ENCODE data around the gene CDKN2B-AS1.

CDKN2B-AS1 gene

DNA sequence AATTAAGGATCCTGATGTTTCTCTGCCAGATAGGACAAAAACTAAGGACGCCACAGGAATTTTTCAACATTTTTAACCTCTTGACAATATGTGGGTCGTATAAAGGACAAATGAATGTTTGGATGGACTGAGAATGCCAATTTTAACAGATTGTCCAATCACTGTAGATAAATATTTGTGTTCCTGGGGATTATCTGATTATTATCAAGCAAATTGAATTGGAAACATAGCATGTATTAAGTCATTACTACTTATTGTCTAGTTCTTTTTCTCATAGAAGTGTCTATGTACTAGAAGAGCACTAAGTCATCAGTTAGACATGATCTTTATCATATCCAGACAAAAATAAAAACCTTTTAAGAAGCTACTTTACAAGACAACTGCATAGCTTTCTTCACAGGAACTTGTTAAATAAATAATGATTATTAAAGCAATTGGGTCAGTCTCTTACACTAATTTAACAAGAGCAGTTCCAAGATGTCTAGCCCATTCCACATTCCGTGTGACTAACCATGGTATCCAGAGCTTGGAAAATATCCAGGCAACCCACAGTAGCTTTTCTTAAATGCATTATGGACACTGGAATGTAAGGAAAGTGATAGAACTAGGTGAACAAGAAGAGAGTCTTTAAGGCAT, 142.0 kb downstream of the CDKN2B-AS1 start:
- TF ChIP-seq GATA2 (IDR thresholded peaks at IDR 0.05; ENCODE audit: low read depth, low read length) = no peak

DNA sequence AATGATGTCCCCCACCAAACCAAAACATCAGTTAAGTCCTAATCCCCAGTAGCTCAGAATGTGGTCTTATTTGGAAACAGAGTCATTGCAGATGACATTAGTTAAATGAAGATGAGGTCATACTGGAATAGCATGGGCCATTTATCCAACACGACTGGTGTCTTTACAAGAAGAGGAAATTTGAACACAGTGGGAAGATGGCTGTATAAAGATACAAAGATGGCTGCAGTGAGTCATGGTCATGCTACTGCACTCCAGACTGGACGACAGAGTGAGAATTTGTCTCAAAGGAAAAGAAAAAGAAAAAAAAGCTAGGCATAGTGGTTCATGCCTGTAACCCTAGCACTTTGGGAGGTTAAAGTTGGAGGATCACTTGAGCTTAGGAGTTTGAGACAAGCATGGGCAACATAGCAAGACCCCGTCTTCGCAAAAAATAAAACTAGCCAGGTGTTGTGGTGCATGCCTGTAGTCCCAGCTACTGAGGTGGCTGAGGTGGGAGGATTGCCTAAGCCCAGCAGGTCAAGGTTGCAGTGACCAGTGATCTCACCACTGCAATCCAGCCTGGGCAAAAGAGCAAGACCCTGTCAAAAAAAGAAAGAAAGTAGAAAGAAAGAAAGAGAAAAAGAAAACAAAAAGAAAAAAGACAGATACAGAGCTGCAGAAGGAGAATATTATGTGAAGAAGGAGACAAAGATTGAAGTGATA, 144.5 kb downstream of the CDKN2B-AS1 start:
- TF ChIP-seq GATA3 (IDR thresholded peaks at IDR 0.05; ENCODE audit: low read depth, low read length) (no peak), GATA2 (IDR thresholded peaks at IDR 0.05; ENCODE audit: low read depth, low read length) (no peak)

DNA sequence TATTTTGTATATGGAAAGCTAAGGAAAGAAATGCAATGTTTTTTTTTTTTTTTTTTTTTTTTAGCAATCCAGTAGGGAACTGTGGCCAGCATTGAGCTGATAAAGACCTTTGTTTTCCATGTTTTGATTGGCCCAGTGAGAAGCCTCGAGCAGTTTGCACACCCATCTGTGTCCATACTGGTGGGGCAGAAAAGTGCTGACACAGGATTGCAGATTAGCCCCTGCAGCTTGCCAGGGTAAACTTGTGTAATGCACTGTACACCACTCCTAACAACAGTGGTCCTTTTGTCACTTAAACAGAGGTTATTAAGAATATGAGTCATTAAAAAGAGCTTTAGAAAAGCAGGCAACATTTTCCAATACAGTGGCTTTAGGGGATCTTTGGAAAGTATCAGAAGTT, 147.3 kb downstream of the CDKN2B-AS1 start:
- TF ChIP-seq GATA2 (IDR thresholded peaks at IDR 0.05; ENCODE audit: low read depth, low read length) (no peak), GATA3 (IDR thresholded peaks at IDR 0.05; ENCODE audit: low read depth, low read length) (no peak)

DNA sequence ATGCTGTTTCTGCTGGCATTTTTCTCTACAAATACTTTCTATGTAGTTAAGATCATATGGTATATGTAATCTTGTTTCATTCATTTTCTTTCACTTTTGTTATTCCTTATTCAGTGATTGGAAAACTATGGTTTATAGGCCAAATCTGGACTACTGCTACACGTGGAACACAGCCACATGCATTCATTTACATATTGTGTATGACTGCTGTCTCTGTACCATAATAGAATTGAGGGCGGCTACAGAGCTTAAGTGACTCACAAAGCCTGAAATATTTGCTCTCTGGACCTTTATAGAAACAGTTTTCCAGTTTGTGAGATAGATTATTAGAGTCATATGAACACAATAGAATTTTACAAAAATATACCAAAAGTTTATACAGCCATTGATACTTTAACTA, 148.1 kb downstream of the CDKN2B-AS1 start:
- TF ChIP-seq GATA2 (IDR thresholded peaks at IDR 0.05; ENCODE audit: low read depth, low read length) (no peak), GATA3 (IDR thresholded peaks at IDR 0.05; ENCODE audit: low read depth, low read length) (no peak)

DNA sequence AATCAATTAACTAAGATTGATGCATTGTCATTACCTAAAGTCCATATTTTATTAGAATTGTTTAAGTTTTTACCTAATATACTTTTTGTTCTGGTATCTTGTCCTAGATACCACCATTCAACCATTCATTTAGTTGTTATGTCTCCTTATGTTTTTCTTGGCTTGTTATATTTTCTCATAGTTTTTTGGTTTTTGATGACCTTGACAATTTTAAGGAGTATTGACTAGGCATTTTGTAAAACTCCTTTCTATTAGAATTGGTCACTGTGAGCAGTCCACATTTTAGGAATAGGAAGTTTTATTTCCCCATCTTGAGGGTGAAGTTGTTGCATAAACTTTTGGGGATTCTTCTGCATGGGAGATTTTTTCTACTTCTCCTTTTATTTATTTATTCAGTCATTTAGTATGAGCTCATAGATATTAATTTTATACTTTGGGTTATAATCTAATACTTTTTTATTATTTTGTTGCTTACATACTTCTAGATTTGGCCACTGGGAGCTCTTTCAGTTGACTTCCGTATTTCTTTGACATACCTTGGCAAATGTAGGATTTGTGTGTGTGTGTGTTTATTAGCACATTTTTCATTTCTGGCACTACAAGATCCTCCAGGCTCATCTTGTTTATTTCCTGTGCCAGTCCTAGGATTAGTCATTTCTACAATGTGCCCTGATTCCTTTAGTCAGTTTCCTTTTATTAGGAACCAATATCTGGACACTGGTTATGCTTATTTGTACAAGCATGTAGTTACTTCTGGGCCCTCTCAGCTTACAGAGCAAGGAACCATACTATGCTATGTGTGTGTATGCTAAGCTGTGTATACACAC, 149.4 kb downstream of the CDKN2B-AS1 start:
- TF ChIP-seq GATA3 (IDR thresholded peaks at IDR 0.05; ENCODE audit: low read depth, low read length) (no peak), GATA2 (IDR thresholded peaks at IDR 0.05; ENCODE audit: low read depth, low read length) (no peak)

DNA sequence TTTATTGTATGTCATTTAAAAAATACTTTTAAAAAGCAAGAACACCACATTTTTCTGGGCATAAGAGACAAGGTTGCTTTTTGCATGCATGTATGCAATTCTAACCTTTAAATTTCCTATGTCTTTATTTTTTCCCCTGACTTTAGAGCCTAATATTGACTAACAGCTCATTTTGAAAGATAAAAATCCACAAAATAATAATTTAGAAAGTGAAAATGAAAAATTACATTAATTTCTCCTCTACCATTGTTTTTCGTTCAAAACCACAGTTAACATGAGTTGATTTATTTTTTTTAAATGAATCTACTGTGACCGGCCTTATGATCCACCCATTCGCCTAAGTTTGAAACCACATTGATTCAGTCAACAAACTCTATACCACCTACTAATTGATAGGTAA, 152.0 kb downstream of the CDKN2B-AS1 start:
- TF ChIP-seq GATA3 (IDR thresholded peaks at IDR 0.05; ENCODE audit: low read depth, low read length) (no peak), GATA2 (IDR thresholded peaks at IDR 0.05; ENCODE audit: low read depth, low read length) (no peak)

DNA sequence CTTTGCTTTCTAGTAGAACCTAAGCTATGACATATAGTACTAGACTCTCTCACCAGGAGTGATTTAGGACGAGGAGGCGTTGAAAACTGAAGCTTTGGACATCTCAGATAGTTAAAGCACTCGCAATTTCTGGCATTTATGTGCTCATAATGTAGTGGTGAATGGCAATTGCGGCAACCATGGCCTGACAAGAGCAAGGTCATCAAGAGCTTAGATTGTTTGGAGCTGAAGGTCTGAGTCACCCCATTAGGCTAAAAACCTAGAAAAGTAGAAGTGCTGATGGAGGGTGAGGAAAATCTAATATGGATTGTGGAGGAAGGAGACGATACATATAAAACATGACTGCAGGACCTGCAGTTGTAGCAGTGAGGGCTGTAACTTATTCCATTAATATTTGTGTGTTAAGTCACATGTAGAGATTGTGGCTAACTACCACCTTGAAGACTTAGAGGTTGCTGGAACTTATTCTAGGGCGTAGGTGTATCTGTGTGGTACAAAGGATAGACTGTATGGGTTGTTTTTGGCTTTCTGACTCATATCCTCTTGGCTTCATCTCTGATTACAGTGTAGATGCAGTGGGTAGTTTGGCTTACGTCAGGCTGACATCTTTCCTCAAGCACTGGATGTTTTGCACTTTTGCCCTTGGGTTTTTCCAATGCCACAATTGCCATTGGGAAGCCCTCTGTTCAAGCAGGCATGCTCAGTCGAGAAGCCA, 153.4 kb downstream of the CDKN2B-AS1 start:
- TF ChIP-seq GATA3 (IDR thresholded peaks at IDR 0.05; ENCODE audit: low read depth, low read length) (no peak), GATA2 (IDR thresholded peaks at IDR 0.05; ENCODE audit: low read depth, low read length) (no peak)

DNA sequence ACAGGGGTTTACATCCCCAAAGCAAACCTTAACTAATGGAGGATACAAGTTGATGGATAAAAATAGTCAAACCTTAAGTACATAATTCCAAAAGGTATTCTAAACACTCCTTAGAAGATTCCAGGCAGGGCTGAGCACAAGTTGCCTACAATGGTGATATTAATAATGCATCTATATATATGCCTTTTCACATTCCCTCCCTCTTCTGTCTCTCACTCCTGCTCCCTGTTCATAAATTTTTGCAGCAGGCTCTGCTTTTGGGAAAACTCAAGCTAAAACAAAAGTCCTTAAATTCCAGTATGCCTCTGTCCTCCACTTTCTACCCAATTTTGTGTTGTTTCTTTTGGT, 153.9 kb downstream of the CDKN2B-AS1 start:
- TF ChIP-seq GATA2 (IDR thresholded peaks at IDR 0.05; ENCODE audit: low read depth, low read length) (no peak), GATA3 (IDR thresholded peaks at IDR 0.05; ENCODE audit: low read depth, low read length) (no peak)

DNA sequence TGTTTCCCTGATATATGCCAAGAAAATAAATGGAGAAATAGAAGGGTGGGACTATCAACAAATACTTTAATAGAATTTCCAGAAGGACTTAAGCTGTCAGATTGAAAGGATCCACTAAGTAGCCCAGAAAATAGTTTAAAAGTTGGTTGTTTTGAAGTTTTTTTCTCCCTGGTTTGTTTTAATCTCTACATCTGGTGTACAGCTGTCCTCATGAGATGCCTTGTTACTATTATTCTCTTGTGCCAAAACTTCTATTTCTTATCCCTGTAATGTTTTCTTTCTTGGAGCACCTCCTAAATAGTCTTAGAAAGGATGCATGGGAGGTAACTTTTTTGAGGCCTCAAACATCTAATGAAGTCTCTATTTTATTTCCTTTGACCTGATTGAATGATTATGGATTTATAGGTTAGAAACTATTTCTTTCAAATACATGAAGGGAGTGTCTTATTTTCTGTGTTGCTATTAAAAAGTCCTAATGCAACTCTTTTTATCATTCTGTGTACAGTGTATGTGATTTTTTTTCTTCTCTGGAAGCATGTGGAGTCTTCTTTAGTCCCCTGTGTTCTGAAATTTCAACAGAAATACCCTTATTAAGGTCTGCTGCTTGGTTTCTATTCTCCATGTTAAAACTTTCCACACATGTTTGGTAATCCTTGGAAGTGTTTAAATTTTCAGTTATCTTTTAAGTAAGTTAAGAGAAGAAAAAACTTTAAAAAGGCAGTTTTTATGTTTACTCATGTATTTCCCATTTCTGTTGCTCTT, 154.5 kb downstream of the CDKN2B-AS1 start:
- TF ChIP-seq GATA2 (IDR thresholded peaks at IDR 0.05; ENCODE audit: low read depth, low read length) (no peak), GATA3 (IDR thresholded peaks at IDR 0.05; ENCODE audit: low read depth, low read length) (no peak)

DNA sequence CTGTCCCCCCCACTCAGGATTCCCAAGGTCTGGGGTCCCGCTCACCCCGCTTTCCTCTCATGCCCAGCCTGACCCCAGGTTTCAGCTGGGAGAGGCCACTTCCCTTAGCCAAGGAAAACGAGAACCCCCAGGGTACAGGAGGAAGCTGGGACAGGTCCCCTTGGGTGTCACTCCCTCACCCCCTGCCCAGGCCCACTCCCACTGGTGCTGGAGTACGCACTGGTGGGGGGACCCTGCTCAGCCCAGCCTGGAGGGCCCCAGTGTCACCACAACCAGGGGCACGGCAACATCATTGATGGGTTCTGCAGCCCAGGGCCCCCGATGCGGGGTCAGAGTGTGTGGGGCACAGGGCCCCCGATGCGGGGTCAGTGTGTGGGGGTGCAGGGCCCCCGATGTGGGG, 159.5 kb downstream of the CDKN2B-AS1 start:
- no peak for TF ChIP-seq GATA2 (IDR thresholded peaks at IDR 0.05; ENCODE audit: low read depth, low read length)
- TF ChIP-seq GATA3 (IDR thresholded peaks at IDR 0.05; ENCODE audit: low read depth, low read length) = no peak

DNA sequence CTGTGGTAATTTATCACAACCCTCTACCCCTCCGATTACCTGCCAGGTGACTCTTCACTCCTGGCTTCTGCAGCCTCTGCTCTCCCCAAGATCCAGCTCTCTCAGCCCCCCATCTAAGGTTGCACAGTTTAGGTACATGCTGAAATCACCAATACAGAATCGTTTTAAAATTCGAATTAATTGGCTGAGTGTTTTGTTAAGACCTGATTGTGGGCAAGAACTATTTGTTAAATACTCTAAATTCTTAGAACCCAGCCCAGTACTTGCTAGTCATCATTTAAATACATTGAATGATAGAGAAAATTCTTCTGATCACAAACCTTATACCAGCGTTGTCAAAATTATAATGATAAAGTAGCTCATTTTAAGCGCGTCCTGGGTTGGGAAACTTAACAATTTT, 162.0 kb downstream of the CDKN2B-AS1 start:
- TF ChIP-seq GATA2 (IDR thresholded peaks at IDR 0.05; ENCODE audit: low read depth, low read length) = no peak

DNA sequence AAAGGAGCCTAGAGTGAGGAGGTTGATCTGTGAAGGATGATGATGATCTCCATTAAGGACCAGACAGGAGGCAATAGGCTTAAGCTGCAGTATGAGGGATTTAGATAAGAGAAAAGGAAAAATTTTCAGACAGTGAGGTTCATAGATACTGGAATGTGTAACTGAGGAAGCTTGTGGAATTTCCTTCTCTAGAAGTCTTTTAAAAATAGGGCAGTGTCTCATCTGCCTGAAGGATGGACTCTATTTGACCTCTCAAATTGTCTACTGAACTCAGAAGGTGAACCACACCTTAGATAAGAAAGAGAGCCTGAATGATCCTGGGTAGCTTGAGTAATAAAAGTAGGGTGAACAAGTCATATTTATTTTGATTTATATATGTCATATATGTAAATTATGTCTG, 162.7 kb downstream of the CDKN2B-AS1 start:
- no peak for TF ChIP-seq GATA2 (IDR thresholded peaks at IDR 0.05; ENCODE audit: low read depth, low read length)
- TF ChIP-seq GATA3 (IDR thresholded peaks at IDR 0.05; ENCODE audit: low read depth, low read length) = no peak

DNA sequence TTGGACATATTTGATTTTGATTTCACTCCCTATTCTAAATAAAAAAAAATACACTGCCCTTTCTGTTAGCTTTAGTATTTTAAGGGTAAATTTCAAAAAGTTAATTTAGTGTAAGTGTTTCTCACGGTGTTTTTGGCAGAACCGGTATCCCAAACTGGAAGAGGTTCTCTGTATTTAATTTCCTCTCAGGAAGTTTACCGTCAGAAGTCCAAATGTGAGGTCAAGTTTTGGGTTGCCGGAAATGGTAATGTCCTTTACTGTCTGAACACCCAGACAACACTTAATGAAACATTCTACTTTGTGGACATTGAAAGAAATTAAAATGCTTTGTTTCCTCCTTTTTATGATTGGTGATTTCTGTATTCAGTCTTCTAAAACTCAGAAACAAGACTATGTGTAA, 163.2 kb downstream of the CDKN2B-AS1 start:
- no peak for TF ChIP-seq GATA3 (IDR thresholded peaks at IDR 0.05; ENCODE audit: low read depth, low read length)
- TF ChIP-seq GATA2 (IDR thresholded peaks at IDR 0.05; ENCODE audit: low read depth, low read length) = no peak

DNA sequence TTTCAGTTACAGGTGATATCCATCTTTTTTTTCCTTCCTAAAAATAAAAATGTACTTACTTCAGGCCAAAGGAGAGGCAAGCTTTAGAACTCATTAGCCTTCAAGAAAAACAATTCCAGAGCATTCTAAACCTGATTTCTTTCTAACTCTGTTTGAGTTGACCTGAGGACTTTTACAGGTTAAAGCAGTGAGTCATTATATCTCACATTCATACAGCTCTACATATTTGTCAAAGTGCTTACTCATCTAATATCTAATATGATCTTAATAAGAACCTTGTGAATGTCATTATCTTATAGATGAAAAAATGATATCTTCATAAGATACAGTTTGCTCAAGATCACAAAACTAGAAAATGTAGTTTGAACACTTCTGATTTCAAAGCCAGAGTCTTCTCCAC, 163.7 kb downstream of the CDKN2B-AS1 start:
- TF ChIP-seq GATA2 (IDR thresholded peaks at IDR 0.05; ENCODE audit: low read depth, low read length) = no peak
- no peak for TF ChIP-seq GATA3 (IDR thresholded peaks at IDR 0.05; ENCODE audit: low read depth, low read length)
